H1 (cell line): Measurements from ENCODE around the gene GTPBP1. TPM values are rescaled to one million over a fixed set of nuclear protein-coding genes. Genes with fewer than 3 reads are reported as not detected.

Experiments
- CHD2 ChIP-seq: IDR thresholded peaks from 2 replicates; pipeline ENCODE4 v1.6.1; 2012; ENCODE audit warnings: low read length, improper control_type of control experiment
- EZH2 ChIP-seq: fragments of 200-600 bp; sonication (generic); IDR thresholded peaks from 2 replicates; pipeline ENCODE4 v1.7.1; 2012; ENCODE audit warnings: low read depth, mild to moderate bottlenecking, moderate library complexity, low read length, inconsistent platforms; ENCODE audit not compliant: severe bottlenecking
- KDM1A ChIP-seq: fragments of 200-600, 300-600 bp; sonication (generic); IDR thresholded peaks from 2 replicates; pipeline ENCODE4 v1.7.1; 2016; ENCODE audit warnings: mild to moderate bottlenecking, low read length, borderline replicate concordance
- TCF12 ChIP-seq: IDR thresholded peaks from 2 replicates; pipeline ENCODE4 v1.6.1; 2011; ENCODE audit warnings: low read depth, mild to moderate bottlenecking, low read length
- polyA plus RNA-seq, 7 experiments: library from polyadenylated mRNA; depleted of rRNA in 3 of 7; stranded (reverse) in 5 of 7; unstranded in 2 of 7; fragments of >200 nt in 5 of 7; fragments of 200-250 nt in 2 of 7; gene quantifications; 1 replicate in 5 of 7; 2 replicates in 1 of 7; 4 replicates in 1 of 7; pipeline versions ENCODE4 v1.2.1 to v1.2.3, GENCODE V29; 2011 to 2013; ENCODE audit warnings: missing spikeins in 2 of 7, mixed read lengths in 2 of 7
- total RNA-seq: library from RNA; stranded (reverse); fragmentation: NEBNext Ultra II Directional; extraction: Animal tissue kit (Norgen Biotek cat#: 25700); gene quantifications from 2 replicates; pipeline ENCODE4 v1.2.1, GENCODE V29; 2021
- TF ChIP-seq, protein P1 (sequence below): fragments of 300-600 bp; sonication (generic); IDR thresholded peaks from 2 replicates; pipeline ENCODE4 v1.7.1; 2012; ENCODE audit warnings: low read length, moderate library complexity, mild to moderate bottlenecking, inconsistent platforms; ENCODE audit not compliant: insufficient replicate concordance

GTPBP1 gene
- total and polyA plus RNA-seq, 2 of the 8 experiments (the other 6 are each of a cell fraction or from before 2014, with no cell fraction given) = 53.1 to 91.8 TPM

- no peak for TF ChIP-seq TCF12
- TF ChIP-seq EZH2 = no peak
- TF ChIP-seq, protein P1, sequence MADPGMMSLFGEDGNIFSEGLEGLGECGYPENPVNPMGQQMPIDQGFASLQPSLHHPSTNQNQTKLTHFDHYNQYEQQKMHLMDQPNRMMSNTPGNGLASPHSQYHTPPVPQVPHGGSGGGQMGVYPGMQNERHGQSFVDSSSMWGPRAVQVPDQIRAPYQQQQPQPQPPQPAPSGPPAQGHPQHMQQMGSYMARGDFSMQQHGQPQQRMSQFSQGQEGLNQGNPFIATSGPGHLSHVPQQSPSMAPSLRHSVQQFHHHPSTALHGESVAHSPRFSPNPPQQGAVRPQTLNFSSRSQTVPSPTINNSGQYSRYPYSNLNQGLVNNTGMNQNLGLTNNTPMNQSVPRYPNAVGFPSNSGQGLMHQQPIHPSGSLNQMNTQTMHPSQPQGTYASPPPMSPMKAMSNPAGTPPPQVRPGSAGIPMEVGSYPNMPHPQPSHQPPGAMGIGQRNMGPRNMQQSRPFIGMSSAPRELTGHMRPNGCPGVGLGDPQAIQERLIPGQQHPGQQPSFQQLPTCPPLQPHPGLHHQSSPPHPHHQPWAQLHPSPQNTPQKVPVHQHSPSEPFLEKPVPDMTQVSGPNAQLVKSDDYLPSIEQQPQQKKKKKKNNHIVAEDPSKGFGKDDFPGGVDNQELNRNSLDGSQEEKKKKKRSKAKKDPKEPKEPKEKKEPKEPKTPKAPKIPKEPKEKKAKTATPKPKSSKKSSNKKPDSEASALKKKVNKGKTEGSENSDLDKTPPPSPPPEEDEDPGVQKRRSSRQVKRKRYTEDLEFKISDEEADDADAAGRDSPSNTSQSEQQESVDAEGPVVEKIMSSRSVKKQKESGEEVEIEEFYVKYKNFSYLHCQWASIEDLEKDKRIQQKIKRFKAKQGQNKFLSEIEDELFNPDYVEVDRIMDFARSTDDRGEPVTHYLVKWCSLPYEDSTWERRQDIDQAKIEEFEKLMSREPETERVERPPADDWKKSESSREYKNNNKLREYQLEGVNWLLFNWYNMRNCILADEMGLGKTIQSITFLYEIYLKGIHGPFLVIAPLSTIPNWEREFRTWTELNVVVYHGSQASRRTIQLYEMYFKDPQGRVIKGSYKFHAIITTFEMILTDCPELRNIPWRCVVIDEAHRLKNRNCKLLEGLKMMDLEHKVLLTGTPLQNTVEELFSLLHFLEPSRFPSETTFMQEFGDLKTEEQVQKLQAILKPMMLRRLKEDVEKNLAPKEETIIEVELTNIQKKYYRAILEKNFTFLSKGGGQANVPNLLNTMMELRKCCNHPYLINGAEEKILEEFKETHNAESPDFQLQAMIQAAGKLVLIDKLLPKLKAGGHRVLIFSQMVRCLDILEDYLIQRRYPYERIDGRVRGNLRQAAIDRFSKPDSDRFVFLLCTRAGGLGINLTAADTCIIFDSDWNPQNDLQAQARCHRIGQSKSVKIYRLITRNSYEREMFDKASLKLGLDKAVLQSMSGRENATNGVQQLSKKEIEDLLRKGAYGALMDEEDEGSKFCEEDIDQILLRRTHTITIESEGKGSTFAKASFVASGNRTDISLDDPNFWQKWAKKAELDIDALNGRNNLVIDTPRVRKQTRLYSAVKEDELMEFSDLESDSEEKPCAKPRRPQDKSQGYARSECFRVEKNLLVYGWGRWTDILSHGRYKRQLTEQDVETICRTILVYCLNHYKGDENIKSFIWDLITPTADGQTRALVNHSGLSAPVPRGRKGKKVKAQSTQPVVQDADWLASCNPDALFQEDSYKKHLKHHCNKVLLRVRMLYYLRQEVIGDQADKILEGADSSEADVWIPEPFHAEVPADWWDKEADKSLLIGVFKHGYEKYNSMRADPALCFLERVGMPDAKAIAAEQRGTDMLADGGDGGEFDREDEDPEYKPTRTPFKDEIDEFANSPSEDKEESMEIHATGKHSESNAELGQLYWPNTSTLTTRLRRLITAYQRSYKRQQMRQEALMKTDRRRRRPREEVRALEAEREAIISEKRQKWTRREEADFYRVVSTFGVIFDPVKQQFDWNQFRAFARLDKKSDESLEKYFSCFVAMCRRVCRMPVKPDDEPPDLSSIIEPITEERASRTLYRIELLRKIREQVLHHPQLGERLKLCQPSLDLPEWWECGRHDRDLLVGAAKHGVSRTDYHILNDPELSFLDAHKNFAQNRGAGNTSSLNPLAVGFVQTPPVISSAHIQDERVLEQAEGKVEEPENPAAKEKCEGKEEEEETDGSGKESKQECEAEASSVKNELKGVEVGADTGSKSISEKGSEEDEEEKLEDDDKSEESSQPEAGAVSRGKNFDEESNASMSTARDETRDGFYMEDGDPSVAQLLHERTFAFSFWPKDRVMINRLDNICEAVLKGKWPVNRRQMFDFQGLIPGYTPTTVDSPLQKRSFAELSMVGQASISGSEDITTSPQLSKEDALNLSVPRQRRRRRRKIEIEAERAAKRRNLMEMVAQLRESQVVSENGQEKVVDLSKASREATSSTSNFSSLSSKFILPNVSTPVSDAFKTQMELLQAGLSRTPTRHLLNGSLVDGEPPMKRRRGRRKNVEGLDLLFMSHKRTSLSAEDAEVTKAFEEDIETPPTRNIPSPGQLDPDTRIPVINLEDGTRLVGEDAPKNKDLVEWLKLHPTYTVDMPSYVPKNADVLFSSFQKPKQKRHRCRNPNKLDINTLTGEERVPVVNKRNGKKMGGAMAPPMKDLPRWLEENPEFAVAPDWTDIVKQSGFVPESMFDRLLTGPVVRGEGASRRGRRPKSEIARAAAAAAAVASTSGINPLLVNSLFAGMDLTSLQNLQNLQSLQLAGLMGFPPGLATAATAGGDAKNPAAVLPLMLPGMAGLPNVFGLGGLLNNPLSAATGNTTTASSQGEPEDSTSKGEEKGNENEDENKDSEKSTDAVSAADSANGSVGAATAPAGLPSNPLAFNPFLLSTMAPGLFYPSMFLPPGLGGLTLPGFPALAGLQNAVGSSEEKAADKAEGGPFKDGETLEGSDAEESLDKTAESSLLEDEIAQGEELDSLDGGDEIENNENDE = no peak
- no peak for TF ChIP-seq KDM1A
- TF ChIP-seq CHD2 = no peak
Observed at GRCh38 chr22:38750638-38751037, 44.9 kb downstream of the GTPBP1 start (continued).
